ENCODE results near the gene RNU7-1. TPM values are rescaled to one million over a fixed set of nuclear protein-coding genes. Genes with fewer than 3 reads are reported as not detected.
"Not testable (repeated sequence)": the region's sequence is repeated elsewhere in the genome, so short reads cannot be mapped to it uniquely, and the experiment has no call there.

RNU7-1 gene
- total RNA-seq, 6 experiments from 2014 or later = not detected

DNA sequence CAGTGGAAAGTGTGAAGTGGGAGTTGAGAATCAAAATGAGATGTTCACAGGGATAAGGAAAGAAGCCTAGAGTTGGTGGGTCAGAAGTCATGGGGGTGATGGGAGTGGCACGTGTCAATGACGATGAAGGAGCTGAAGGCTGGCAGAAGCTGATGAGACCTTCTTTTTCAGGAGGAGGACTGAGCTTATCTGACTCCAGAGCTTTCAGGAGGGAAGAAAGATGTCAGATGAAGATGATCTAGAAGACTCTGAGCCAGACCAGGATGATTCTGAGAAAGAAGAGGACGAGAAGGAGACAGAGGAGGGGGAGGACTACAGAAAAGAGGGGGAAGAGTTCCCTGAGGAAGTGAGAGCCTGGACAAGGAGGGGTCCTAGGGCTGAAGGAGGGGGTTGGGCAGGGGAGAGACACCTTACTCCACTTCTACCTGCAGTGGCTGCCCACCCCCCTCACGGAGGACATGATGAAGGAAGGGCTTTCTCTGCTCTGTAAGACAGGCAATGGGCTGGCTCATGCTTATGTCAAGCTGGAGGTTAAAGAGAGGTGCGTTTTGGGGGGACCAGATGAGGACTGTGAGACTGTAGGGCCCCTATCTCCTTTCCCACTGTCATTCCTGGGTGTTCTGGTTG is 38.1 kb upstream of the RNU7-1 start:
- no peak for ATAC-seq
- Histone ChIP-seq H3K36me3 (no peaks in the 10 kb centered on the region), H3K4me3 (peak overlapping the region in 1 of 3 donors; percentile 59), H3K9me3 (no peaks in the 10 kb centered on the region), H3K4me1 (no peaks in the 10 kb centered on the region), H3K27me3 (no peaks in the 10 kb centered on the region), H3K27ac (no peak overlapping the region)
- no peak for TF ChIP-seq POLR2A (IDR thresholded peaks at IDR 0.05)
- TF ChIP-seq, protein P1, sequence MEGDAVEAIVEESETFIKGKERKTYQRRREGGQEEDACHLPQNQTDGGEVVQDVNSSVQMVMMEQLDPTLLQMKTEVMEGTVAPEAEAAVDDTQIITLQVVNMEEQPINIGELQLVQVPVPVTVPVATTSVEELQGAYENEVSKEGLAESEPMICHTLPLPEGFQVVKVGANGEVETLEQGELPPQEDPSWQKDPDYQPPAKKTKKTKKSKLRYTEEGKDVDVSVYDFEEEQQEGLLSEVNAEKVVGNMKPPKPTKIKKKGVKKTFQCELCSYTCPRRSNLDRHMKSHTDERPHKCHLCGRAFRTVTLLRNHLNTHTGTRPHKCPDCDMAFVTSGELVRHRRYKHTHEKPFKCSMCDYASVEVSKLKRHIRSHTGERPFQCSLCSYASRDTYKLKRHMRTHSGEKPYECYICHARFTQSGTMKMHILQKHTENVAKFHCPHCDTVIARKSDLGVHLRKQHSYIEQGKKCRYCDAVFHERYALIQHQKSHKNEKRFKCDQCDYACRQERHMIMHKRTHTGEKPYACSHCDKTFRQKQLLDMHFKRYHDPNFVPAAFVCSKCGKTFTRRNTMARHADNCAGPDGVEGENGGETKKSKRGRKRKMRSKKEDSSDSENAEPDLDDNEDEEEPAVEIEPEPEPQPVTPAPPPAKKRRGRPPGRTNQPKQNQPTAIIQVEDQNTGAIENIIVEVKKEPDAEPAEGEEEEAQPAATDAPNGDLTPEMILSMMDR (IDR thresholded peaks at IDR 0.05) = no peak
- 58% methylated on average over 4 of the region's 5 CpGs for WGBS (ENCODE audit: insufficient coverage, low coverage, low lambda C conversion rate, missing lambda C conversion rate)
- intact Hi-C loops (cut with DNase I) = no loop called here
- no peak for DNase-seq

DNA sequence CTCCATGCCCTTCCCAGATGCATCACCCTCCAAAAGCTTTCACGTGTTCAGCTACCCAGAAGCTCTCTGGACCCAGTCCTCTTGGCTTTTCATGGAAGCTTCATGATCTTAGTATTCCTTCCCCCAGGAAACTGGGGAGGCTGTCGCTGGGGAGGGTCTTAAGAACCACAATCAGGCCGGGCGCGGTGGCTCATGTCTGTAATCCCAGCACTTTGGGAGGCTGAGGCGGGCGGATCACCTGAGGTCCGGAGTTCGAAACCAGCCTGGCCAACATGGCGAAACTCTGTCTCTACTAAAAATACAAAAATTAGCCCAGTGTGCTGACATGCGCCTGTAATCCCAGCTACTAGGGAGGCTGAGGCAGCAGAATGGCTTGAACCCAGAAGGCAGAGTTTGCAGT is 35.5 kb upstream of the RNU7-1 start:
- H3K27ac ChIP-seq; H3K27me3 ChIP-seq; intact Hi-C loops (cut with DNase I); H3K36me3 ChIP-seq; DNase-seq; H3K4me1 ChIP-seq; H3K4me3 ChIP-seq; H3K9me3 ChIP-seq; ATAC-seq: not testable (repeated sequence)
- WGBS (ENCODE audit: insufficient coverage, low coverage, low lambda C conversion rate, missing lambda C conversion rate) = 83% methylated on average over 3 of the region's 11 CpGs

DNA sequence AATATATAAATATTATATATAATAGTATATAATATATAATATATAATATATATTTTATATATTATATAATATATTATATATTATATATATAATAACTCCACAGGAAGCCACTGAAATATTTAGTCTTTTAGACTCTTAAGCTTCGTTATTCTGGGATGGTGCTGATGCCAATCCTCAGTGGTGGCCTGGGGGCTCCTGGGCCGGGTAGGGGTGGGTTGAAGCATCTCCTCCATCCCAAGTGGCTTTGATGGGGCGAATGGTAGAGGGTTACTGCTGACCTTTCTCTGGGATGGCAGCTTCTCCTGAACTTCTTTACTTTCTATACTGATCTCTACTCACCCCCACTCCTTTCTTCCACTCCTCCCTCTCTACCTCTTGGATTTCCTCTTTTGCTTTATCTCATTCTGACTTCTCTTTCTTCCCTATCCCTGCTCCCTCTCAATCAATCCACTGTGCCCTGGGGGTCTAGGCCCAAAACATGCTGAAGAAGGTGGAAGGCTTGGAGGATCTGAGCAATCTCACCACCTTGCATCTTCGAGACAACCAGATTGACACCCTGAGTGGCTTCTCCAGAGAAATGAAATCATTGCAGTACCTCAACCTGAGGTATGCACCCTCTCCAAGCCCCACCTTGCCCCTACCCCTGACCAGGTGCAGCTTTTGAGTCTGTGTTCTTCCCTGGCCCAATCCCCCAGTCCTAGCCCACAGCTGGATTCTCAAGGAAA is 34.0 kb upstream of the RNU7-1 start:
- Histone ChIP-seq H3K4me1 (peaks cover 0 to 5% (median 0%) of the 10 kb centered on the region in 4 donors), H3K36me3 (no peaks in the 10 kb centered on the region), H3K27ac (no peak overlapping the region), H3K4me3 (no peak overlapping the region), H3K27me3 (no peaks in the 10 kb centered on the region), H3K9me3 (no peaks in the 10 kb centered on the region)
- ATAC-seq = no peak
- 83% methylated on average over 4 of the region's 4 CpGs for WGBS (ENCODE audit: insufficient coverage, low coverage, low lambda C conversion rate, missing lambda C conversion rate)
- intact Hi-C loops (cut with DNase I) = no loop called here
- DNase-seq = no peak
- TF ChIP-seq, protein P1 (IDR thresholded peaks at IDR 0.05) = no peak
- no peak for TF ChIP-seq POLR2A (IDR thresholded peaks at IDR 0.05)

DNA sequence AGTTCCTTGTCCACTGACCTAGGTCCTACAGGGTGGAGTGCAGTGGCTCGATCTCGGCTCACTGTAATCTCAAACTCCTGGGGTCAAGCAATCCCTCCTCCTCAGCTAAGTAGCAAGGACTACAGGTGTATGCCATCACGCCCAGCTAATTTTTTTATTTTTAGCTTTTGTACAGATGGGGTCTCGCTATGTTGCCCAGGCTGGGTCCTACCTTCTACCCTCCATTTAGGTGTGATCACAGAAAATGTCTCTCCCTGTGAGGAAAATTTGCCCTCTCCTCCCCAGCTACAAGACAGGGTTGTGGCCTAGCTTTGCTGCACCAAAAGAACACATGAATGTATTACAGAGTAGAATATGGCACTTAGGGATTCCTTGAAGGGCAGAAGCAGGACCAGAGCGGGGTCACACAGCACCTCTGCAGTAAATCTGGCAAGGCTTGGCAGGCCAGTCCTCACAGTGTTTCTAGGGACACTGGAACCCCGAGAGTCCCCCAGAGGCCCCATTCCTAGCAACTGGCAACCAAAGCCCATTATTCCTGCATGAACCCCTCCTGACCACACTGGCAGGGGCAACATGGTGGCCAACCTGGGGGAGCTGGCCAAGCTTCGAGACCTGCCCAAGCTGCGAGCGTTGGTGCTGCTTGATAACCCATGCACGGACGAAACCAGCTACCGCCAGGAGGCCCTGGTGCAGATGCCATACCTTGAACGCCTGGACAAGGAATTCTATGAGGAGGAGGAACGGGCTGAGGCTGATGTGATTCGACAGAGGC is 31.3 kb upstream of the RNU7-1 start:
- WGBS (ENCODE audit: insufficient coverage, low coverage, low lambda C conversion rate, missing lambda C conversion rate) = 68% methylated on average over 4 of the region's 15 CpGs
- no peak overlapping the region for H3K4me3 ChIP-seq
- no peak for DNase-seq
- no peak for TF ChIP-seq POLR2A (IDR thresholded peaks at IDR 0.05)
- TF ChIP-seq, protein P1 (IDR thresholded peaks at IDR 0.05) = no peak
- intact Hi-C loops (cut with DNase I) = no loop called here
- H3K27me3 ChIP-seq = no peaks in the 10 kb centered on the region
- no peak for ATAC-seq
- H3K9me3 ChIP-seq = no peaks in the 10 kb centered on the region
- no peak overlapping the region for H3K27ac ChIP-seq
- H3K4me1 ChIP-seq = peaks cover 0 to 9% (median 0%) of the 10 kb centered on the region in 4 donors
- H3K36me3 ChIP-seq = no peaks in the 10 kb centered on the region

All from right lobe of liver (tissue), 6 donors.